ENCODE results near the gene MZT1.

MZT1 gene

GRCh38 chr13:72678312-72678711 lies 49.1 kb downstream of the MZT1 start:
- no peak for DNase-seq

- no peak for DNase-seq
These were observed 50.0 kb downstream of the MZT1 start for GRCh38 chr13:72677431-72677830.

- peak in 1 of 2 experiments; percentile 32 for DNase-seq
These were observed 61.0 kb downstream of the MZT1 start for GRCh38 chr13:72666391-72666790.

GRCh38 chr13:72662548-72662947 lies 64.9 kb downstream of the MZT1 start:
- no peak for DNase-seq

Data from NCI-H524 (cell line).